T follicular helper cell (primary cell): ENCODE results near the gene GALNT10.

Experiments used
- DNase-seq: peaks from one replicate; pipeline ENCODE4 v3.0.0-alpha.2; 2020; ENCODE audit warnings: low read depth

GALNT10 gene

DNA sequence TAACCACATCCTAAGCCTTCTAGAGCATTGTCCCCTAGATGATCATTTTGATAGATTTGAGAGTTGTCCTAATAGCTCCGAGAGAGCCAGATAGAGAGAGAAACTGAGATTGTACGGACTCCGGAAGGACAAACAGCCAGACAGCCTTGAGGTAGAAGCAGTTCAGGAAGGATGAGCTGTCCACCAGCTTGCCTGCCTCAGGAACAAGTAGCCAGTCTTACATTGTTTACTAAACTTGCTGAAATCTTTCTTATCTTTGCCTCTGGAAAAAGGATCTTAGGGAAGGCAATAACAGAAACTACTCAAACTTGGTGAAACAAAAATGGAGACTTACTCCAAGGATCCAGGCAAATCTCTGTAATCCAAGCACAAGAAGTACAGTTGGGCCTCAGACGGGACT lies 216.3 kb downstream of the GALNT10 start:
- no peak for DNase-seq

DNA sequence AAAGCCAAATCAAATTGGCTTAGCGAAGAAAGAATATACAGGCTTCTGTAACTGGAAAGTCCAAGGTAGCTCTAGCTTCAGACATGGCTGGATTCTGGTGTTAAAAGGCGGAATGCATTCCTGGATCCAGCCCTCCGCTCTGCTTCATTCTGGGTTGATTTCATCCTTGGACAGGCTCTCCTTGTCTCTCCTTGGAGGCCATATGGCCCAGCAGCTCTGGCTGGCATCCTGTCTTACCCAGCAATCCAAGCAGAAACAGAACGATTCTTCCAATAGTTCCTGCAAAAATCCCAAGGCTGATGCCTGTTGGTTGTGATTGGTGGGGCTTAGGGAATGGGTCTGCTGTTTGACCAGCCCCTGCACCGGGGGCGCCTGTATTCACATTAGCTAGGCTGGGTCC lies 218.3 kb downstream of the GALNT10 start:
- no peak for DNase-seq

DNA sequence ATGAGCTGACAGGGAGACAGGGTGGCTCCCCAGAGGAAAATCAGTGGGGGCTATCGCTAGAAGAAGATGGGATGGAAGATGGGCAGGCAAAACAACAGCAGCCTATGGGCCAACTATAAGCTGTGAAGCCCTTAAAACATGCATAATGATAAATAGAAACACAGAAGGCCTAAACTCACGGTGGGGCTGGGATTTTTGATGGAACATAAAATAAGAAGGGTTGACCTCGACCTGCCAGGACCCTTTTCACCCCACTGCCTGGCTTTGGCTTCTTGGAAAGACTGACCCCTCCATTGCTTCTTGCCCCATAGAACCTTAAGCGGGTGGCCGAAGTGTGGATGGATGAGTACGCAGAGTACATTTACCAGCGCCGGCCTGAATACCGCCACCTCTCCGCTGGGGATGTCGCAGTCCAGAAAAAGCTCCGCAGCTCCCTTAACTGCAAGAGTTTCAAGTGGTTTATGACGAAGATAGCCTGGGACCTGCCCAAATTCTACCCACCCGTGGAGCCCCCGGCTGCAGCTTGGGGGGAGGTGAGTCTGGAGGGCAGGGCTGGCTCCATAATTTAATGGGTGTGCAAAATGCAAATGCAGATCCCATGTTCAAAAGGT lies 218.8 kb downstream of the GALNT10 start:
- no peak for DNase-seq

GRCh38 chr5:154410008-154410407 lies 219.5 kb downstream of the GALNT10 start:
- DNase-seq, result no peak

DNA sequence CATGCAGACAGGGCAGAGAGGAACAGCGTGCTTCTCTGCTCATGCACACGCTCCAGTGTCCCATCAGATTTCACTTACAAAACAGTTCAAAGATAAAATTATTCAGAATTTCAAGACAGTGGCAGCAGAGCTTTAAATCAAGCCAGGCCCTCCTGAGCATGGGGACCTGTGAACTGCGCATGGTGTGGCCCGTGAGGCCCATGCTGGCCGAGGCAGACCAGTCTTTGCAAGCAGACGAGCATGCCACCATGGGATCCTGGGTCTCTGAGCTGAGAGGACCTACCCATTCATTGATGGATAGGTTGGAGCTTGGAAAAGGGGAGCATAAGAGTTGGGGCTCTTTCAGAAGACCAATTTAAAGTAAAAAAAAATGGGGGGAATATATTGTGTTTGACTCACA lies 220.3 kb downstream of the GALNT10 start:
- no peak for DNase-seq

GRCh38 chr5:154411338-154411737 lies 220.8 kb downstream of the GALNT10 start:
- DNase-seq, result no peak

GRCh38 chr5:154412316-154412715 lies 221.8 kb downstream of the GALNT10 start:
- no peak for DNase-seq

DNA sequence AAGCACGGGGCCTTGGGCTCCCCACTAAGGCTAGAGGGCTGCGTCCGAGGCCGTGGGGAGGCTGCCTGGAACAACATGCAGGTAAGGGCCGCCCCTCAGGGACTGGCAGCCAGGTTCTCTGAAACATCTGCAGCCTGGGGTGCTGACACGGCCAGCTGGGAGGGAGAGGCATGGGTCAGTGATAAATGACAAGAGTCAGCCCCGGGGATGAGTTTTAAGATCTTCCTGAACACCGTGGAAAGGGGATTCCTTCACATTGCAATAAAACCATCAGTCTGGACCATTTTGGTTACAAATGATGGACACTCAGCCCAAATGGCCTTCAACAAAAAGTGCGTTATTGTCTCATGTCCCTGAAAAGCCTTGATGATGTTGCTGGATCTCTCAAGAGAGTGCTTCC lies 222.4 kb downstream of the GALNT10 start:
- no peak for DNase-seq

DNA sequence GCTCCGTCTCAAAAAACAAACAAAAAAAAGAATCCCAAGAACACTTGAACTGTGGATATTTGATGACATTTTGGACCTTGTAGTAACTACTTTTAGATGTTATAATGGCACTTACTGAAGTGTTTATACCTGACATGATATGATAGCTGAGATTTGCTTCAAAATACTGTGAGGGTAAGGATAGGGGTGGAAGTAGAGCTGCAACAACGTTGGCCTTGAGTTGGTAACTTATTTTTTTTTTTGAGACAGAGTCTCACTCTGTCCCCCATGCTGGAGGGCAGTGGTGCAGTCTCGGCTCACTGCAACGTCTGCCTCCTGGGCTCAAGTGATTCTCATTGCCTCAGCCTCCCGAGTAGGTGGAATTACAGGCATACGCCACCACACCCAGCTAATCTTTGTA lies 224.6 kb downstream of the GALNT10 start:
- no peak for DNase-seq

GRCh38 chr5:154418344-154418820 lies 227.8 kb downstream of the GALNT10 start:
- DNase-seq, result no peak

DNA sequence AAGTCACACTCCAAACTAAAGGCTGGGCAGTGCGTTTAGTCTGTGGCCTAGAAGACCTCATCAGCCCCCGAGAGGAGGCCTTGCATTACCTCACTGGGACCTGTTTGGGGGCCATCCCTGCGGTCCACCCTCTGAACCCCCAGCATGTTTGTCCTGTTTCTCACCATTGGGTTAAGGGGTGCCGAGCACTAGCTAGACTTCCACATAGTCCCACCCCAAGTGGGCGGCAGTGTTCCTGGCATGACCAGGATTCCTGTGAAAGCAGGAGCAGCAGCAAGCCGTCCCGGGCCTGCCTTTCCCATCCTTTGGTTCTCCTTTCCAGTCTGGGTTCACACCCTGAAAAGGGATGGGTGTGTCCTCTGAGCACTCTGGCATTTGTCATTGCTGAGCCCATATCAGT lies 228.7 kb downstream of the GALNT10 start:
- DNase-seq, result no peak

DNA sequence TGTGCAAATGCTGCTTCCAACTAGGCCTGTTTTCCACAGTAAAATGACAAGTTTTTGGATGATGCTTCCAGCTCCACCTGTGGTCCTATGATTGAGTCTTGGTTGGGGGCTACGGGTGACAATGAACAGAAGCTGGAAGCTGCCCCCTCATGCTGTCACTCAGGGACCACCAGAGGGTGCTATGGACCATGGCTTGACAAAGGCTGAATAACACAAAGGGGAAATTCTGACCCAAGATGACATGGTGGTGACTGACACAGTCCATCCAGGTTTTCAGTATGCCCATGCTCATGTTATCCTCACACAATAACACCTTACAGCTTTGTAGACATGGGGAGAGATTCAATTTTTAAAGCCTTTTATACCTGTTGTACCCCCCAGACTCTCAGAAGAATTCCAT lies 231.3 kb downstream of the GALNT10 start:
- no peak for DNase-seq

- DNase-seq, result no peak
These were observed 231.8 kb downstream of the GALNT10 start for GRCh38 chr5:154422298-154422697.

GRCh38 chr5:154428208-154428607 lies 237.7 kb downstream of the GALNT10 start:
- DNase-seq, result no peak

- DNase-seq, result no peak
These were observed 238.8 kb downstream of the GALNT10 start for GRCh38 chr5:154429341-154429740.

DNA sequence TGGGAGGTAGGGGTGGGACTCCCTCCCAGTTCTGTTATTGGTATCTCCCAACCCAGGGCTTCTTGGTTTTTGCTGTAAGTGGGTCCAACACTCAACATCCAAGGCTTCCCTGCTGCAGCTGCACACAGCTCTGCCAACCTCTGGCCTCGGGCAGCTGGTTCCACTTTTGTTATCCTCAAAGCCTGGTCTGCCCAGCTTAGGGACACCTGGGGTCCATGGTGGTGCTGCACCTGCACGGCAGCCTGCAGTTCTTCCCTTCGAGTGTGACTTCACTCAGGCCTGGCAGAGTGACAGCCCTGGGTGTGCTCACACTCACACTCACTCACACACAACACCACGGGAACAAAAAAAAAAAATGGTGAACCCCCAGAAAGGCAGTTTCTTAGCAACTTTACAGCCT lies 239.9 kb downstream of the GALNT10 start:
- DNase-seq, result no peak

- no peak for DNase-seq
These were observed 240.6 kb downstream of the GALNT10 start for GRCh38 chr5:154430961-154431630.

GRCh38 chr5:154435226-154435625 lies 244.7 kb downstream of the GALNT10 start:
- DNase-seq, result no peak

DNA sequence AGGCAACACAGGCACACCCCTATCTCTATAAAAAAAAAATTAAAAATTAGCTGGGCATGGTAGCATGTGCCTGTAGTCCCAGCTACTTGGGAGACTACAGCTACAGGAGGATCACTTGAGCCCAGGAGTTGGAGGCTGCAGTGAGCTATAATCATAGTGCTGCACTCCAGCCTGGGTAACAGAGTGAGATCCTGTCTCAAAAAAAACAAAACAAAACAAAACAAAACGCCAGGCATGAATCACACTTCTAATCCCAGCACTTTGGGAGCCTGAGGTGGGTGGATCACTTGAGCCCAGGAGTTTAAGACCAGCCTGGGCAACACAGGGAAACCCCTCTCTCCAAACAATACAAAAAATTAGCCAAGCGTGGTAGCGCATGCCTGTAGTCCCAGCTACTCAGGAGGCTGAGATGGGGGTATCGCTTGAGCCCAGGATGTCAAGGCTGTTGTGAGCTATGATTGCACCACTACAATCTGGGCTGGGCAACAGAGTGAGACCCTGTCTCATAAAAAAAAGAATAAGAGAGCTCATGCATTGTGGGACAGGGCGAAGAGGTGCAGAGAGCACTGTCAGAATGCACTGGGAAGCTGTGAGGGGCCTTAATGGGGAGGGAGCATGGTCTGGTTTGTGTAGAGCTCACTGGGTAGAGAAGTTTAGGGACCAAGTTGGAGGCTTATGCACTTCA lies 246.9 kb downstream of the GALNT10 start:
- DNase-seq, result no peak

DNA sequence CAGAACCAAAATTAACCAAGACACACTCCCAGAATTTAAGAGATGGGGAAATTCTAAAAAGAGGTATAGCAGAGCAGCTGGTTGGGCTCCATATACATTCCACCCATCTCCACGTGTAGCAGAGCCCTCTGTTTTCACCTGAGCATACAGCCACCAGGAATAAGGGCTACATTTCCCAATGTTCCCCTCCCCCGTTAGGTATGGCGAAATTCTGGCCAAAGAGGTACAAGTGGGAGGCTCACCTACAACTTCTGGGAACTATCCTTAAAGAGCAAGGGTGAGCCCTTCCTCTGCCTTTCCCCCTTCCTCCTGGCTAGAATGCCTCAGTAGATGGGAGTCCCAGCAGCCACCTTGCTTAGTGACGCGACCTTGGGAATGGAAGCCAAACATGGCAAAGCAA lies 250.0 kb downstream of the GALNT10 start:
- no peak for DNase-seq

DNA sequence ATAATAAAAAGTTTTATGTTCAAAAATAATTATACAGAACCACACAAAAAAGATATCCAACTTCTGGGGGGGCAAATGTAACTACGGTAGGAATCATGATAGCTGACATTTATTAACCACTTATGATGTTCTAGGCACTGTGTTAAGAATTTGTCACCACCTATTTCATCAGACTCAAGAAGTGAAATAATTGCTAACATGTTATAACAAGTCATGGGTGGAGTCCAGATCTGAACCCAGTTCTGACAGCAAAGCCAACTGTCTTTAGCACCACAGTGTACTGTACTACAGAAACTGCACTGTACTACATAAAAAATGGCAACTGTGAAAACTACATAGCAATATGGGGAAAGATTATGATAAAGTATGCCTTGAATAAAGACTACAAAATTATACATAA lies 252.3 kb downstream of the GALNT10 start:
- no peak for DNase-seq

DNA sequence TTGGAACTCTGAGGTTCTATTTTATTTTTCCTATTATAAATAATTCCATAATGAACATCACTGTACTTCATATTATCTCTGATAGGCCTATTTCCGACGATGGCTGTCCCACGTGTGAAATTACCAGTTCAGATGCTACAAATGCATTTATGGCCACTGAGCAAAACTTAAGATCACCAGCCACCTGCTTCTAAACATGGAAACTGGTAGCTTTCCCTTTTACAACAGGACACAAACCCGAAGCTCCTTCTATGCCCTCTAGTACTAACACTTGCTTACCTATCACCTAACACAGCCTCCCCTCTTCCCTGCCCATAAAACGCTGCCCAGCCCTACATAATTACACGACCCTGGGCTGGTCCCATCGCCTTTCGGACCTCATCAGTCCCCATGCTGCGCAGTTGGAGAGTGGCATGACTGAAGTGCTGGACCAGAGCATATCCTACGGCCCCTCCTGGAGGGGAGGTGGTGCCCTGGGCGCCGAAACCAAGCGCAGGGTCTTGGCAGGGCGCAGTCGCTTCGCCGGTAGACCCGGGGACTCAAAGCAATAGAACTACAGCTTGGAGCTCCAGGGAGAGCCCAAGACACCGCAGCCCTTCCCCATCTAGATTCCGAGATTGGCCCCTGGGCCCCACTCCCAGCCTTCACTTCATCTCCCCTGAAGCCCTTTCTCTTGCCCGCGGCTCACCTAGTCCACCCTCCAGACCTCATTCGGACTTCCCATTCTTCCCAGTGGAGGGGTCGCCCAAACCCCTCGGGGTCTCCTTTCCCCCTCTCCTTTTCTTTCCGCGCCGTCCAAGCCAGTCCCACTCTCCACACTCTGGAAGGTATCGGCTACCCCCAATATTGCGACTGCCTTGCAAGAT lies 254.3 kb downstream of the GALNT10 start:
- DNase-seq, result no peak
